K562 (cell line): ENCODE measurements around the gene PIGC. TPM values are rescaled to one million over a fixed set of nuclear protein-coding genes. Genes with fewer than 3 reads are reported as not detected.

Experiments
- ATAC-seq: fragments of 200-7000 bp; cut with Tn5 transposase; 3 replicates; pipeline ENCODE4 v1.9.1; 2020; ENCODE audit warnings: moderate library complexity
- BruUV-seq: library from RNA; stranded (reverse); fragments of 400-500 nt; replicated peaks from 2 replicates; lab custom pipeline; 2021; lab: Mats Ljungman, UMichigan
- CTCF ChIA-PET: fragments of 300-600 bp; formaldehyde crosslinking; extraction: SDS; loops from one replicate; lab custom pipeline; 2021; ENCODE audit warnings: low intra/inter-chr PET ratio; lab: Yijun Ruan, JAX
- POLR2A ChIA-PET: fragments of 300-600, 350-650 bp; sonication (Branson Sonifier 250); formaldehyde crosslinking; extraction: SDS; loops from one replicate; lab custom pipeline; 2021; ENCODE audit warnings: antibody characterized with exemption, inconsistent platforms; lab: Yijun Ruan, JAX
- DNase-seq, 4 experiments: peaks; one replicate each; pipeline versions ENCODE4 v3.0.0 to v3.0.0-alpha.2; 2011 to 2018; ENCODE audit warnings: low spot score in 3 of 4, mixed read lengths in 3 of 4; ENCODE audit errors: extremely low read depth in 1 of 4
- FAIRE-seq: peaks from 2 replicates; lab custom pipeline; 2011; peaks lifted over from hg19 to GRCh38; lab: Jason Lieb, UNC
- H2AFZ ChIP-seq: 2 replicates; pipeline ENCODE4 v1.6.0; 2011; ENCODE audit warnings: low read depth, low read length, control low read depth, inconsistent platforms
- H3K27ac ChIP-seq: fragments of 200-600 bp; 3 replicates; pipeline ENCODE4 v1.8.0; 2011; ENCODE audit warnings: low read depth, mild to moderate bottlenecking, control low read depth, inconsistent platforms, low read length, moderate library complexity, mixed read lengths; ENCODE audit errors: extremely low read depth
- H3K27me3 ChIP-seq, 2 experiments: fragments of 300-600 bp in 1 of 2; 2 replicates in 1 of 2; 3 replicates in 1 of 2; pipeline versions ENCODE4 v1.6.0 to v1.8.0; 2011; ENCODE audit warnings: inconsistent platforms in 2 of 2, low read length in 2 of 2, mild to moderate bottlenecking in 1 of 2, mixed read lengths in 1 of 2, moderate library complexity in 1 of 2; ENCODE audit not compliant: control insufficient read depth in 2 of 2, insufficient read depth in 2 of 2
- H3K36me3 ChIP-seq: fragments of 300-600 bp; 3 replicates; pipeline ENCODE4 v1.8.0; 2011; ENCODE audit warnings: mild to moderate bottlenecking, low read length, inconsistent platforms; ENCODE audit not compliant: control insufficient read depth, insufficient read depth
- H3K4me1 ChIP-seq, 2 experiments: fragments of 200-600 bp in 1 of 2; replicated peaks in 1 of 2; 2 replicates in 1 of 2; 3 replicates in 1 of 2; pipeline versions ENCODE4 v1.5.1 to v1.8.0; 2011; ENCODE audit warnings: inconsistent platforms in 2 of 2, low read length in 2 of 2, mild to moderate bottlenecking in 1 of 2, mixed read lengths in 1 of 2, moderate library complexity in 1 of 2; ENCODE audit not compliant: control insufficient read depth in 2 of 2, insufficient read depth in 2 of 2
- H3K4me2 ChIP-seq: 2 replicates; pipeline ENCODE4 v1.6.1; 2011; ENCODE audit warnings: low read length, control low read depth, inconsistent platforms, mixed read lengths; ENCODE audit not compliant: insufficient read depth
- H3K4me3 ChIP-seq: fragments of 200-600 bp; sonication (generic), shearing (Covaris generic); 2 replicates; pipeline ENCODE4 v1.5.1; 2016; ENCODE audit warnings: control low read depth, inconsistent platforms
- H3K79me2 ChIP-seq: fragments of 200-600 bp; 3 replicates; pipeline ENCODE4 v1.8.0; 2011; ENCODE audit warnings: low read length, inconsistent platforms; ENCODE audit not compliant: control insufficient read depth, insufficient read depth
- H3K9ac ChIP-seq, 2 experiments: 2 replicates each; pipeline versions ENCODE4 v1.6.0 to v1.6.1; 2011; ENCODE audit warnings: low read depth in 2 of 2, low read length in 2 of 2, control low read depth in 1 of 2, inconsistent platforms in 1 of 2, mild to moderate bottlenecking in 1 of 2, mixed read lengths in 1 of 2; ENCODE audit not compliant: insufficient read depth in 1 of 2
- H3K9me1 ChIP-seq: one replicate; pipeline ENCODE4 v1.6.0; 2011; ENCODE audit warnings: inconsistent platforms, mild to moderate bottlenecking, low read length, moderate library complexity; ENCODE audit not compliant: control insufficient read depth, insufficient read depth
- H3K9me3 ChIP-seq: replicated peaks from 2 replicates; pipeline ENCODE4 v1.5.1; 2011; ENCODE audit warnings: low read depth, low read length, inconsistent platforms; ENCODE audit not compliant: control insufficient read depth, insufficient read depth
- H4K20me1 ChIP-seq: replicated peaks from 2 replicates; pipeline ENCODE4 v1.6.1; 2011; ENCODE audit warnings: low read length, inconsistent platforms, mixed read lengths; ENCODE audit not compliant: control insufficient read depth, insufficient read depth
- ATF4 ChIP-seq: fragments of 450-650 bp; formaldehyde crosslinking; IDR thresholded peaks from 2 replicates; pipeline ENCODE4 v1.4.0; 2022; ENCODE audit warnings: mild to moderate bottlenecking, moderate library complexity
- BRD9 ChIP-seq: fragments of 450-650 bp; IDR thresholded peaks from 2 replicates; pipeline ENCODE4 v1.6.1; 2018; ENCODE audit warnings: low read depth; ENCODE audit not compliant: partially characterized antibody
- BRF1 ChIP-seq: IDR thresholded peaks from 3 replicates; pipeline ENCODE4 v1.6.1; 2011; ENCODE audit warnings: borderline replicate concordance, mild to moderate bottlenecking; ENCODE audit not compliant: insufficient read length; ENCODE audit errors: extremely low read depth
- CREB3L1 ChIP-seq: fragments of 450-650 bp; IDR thresholded peaks from 2 replicates; pipeline ENCODE4 v1.6.1; 2014; ENCODE audit warnings: low read depth, mild to moderate bottlenecking, moderate library complexity, borderline replicate concordance
- CSDE1 ChIP-seq, 2 experiments: fragments of 450-650 bp; IDR thresholded peaks; 2 replicates each; pipeline ENCODE4 v1.6.1; 2016; ENCODE audit warnings: mild to moderate bottlenecking in 1 of 2
- HES1 ChIP-seq: fragments of 450-650 bp; IDR thresholded peaks from 2 replicates; pipeline ENCODE4 v1.6.1; 2016; ENCODE audit warnings: low read depth, mild to moderate bottlenecking, moderate library complexity
- HEY1 ChIP-seq: fragments of 250-450 bp; sonication (Bioruptor Pico); IDR thresholded peaks from 2 replicates; pipeline ENCODE4 v1.5.0; 2020; ENCODE audit warnings: mild to moderate bottlenecking, moderate library complexity, borderline replicate concordance
- HMBOX1 ChIP-seq: sonication (generic); IDR thresholded peaks from 2 replicates; pipeline ENCODE4 v1.6.1; 2016
- MEF2D ChIP-seq: conservative IDR thresholded peaks from 2 replicates; pipeline ENCODE4 v1.6.1; 2016; ENCODE audit warnings: low read depth, missing genetic modification characterization, missing compliant biosample characterization
- SRSF7 ChIP-seq: fragments of 200-400 bp; formaldehyde crosslinking; optimal IDR thresholded peaks from 2 replicates; pipeline ENCODE3; 2017; ENCODE audit warnings: mild to moderate bottlenecking, low read depth, low read length
- SUPT5H ChIP-seq: fragments of 450-650 bp; IDR thresholded peaks from 2 replicates; pipeline ENCODE4 v1.6.1; 2016
- THRA ChIP-seq: fragments of 450-650 bp; IDR thresholded peaks from 2 replicates; pipeline ENCODE4 v1.6.1; 2017; ENCODE audit warnings: mild to moderate bottlenecking, moderate library complexity
- YBX1 ChIP-seq: fragments of 450-650 bp; IDR thresholded peaks from 2 replicates; pipeline ENCODE4 v1.7.1; 2016; ENCODE audit warnings: mild to moderate bottlenecking
- ZBED1 ChIP-seq: IDR thresholded peaks from 2 replicates; pipeline ENCODE4 v1.6.1; 2014
- ZBTB7A ChIP-seq: IDR thresholded peaks from 2 replicates; pipeline ENCODE4 v1.6.1; 2011; ENCODE audit warnings: low read depth, mild to moderate bottlenecking, low read length, moderate library complexity, borderline replicate concordance; ENCODE audit not compliant: control insufficient read depth
- WGBS: fragments of 100-300 bp; shearing (Covaris generic); methylation state at CpG from one replicate; pipeline ENCODE4 v1.1.6; 2016; ENCODE audit warnings: low coverage, mixed read lengths; ENCODE audit not compliant: insufficient coverage; ENCODE audit errors: missing lambda C conversion rate; 5-methylcytosine and 5-hydroxymethylcytosine counted together
- in situ Hi-C: fragments of 300-500 bp; cut with MboI; formaldehyde crosslinking; loops from 4 replicates; pipeline ENCODE4 v1.15.0; 2018; ENCODE audit warnings: inconsistent platforms, mixed read lengths
- intact Hi-C: fragments of 100-400 bp; cut with micrococcal nuclease; formaldehyde crosslinking; loops from 2 replicates; pipeline ENCODE4 v1.14.2; 2022
- polyA plus RNA-seq, 8 experiments: library from polyadenylated mRNA; depleted of rRNA in 4 of 8; stranded (reverse) in 5 of 8; unstranded in 3 of 8; fragments of >200 nt; fragmentation: Nextera tagmentation in 2 of 8; fragmentation: Illumina TruSeq in 1 of 8; extraction: Ambion mirVana in 2 of 8; extraction: Trizol in 1 of 8; gene quantifications; 2 replicates each; pipeline versions ENCODE4 v1.2.1 to v1.2.3, GENCODE V29; 2011 to 2014; ENCODE audit warnings: inconsistent platforms in 1 of 8, missing spikeins in 1 of 8
- total RNA-seq, 7 experiments: library from RNA; depleted of rRNA in 6 of 7; stranded (reverse); fragments of >200 nt in 6 of 7; fragmentation: Illumina TruSeq in 2 of 7; extraction: Trizol in 2 of 7; gene quantifications; 2 replicates each; pipeline versions ENCODE4 v1.2.1 to v1.2.3, GENCODE V29; 2011 to 2021; ENCODE audit warnings: low replicate concordance in 1 of 7

The PIGC gene
- total and polyA plus RNA-seq, 9 of the 15 experiments (the other 6 are each of a cell fraction or from before 2014, with no cell fraction given), result 30.5 to 97.9 (median 54.7) TPM

GRCh38 chr1:172411791-172412338 is 32.0 kb downstream of the PIGC start:
- no peak for ATAC-seq
- TF ChIP-seq CSDE1 (IDR thresholded peaks at IDR 0.05) (no peak), SUPT5H (no peak), HEY1 (CRISPR knock-in tag) (no peak), THRA (no peak), CREB3L1 (no peak), BRD9 (no peak), MEF2D (tag) (no peak), ZBED1 (no peak), YBX1 (no peak), SRSF7 (no peak), ATF4 (CRISPR knock-in tag) (no peak), ZBTB7A (no peak), BRF1 (no peak), HES1 (no peak), HMBOX1 (no peak)

More at GRCh38 chr1:172411791-172412338, 32.0 kb downstream of the PIGC start:
- no TSS peak for BruUV-seq
- Histone ChIP-seq H4K20me1 (no peaks in the 10 kb centered on the region), H3K36me3 (no peaks in the 10 kb centered on the region), H3K27me3 (no peaks in the 10 kb centered on the region), H3K9me3 (no peaks in the 10 kb centered on the region), H3K4me1 (no peaks in the 10 kb centered on the region), H3K9me1 (no peaks in the 10 kb centered on the region), H2AFZ (no peak overlapping the region), H3K79me2 (no peaks in the 10 kb centered on the region), H3K9ac (no peak overlapping the region), H3K4me3 (no peak overlapping the region), H3K27ac (no peak overlapping the region), H3K4me2 (no peak overlapping the region)
- in situ Hi-C loops (no loop called here), intact Hi-C loops (no loop called here)
- FAIRE-seq (no peak), DNase-seq (no peak)
- 4% methylated on average over 2 of the region's 2 CpGs for WGBS
- CTCF ChIA-PET, result no interaction called here
- POLR2A ChIA-PET, result interaction anchor here (0.6 to 1.3 kb wide), 3 partner anchors 12 to 627 kb away, joined by 3 to 4 read pairs (median 3); no protein-coding TSS in a partner anchor
